HK-2 (cell line): ENCODE results near the gene PLCB4.

Experiments used
- DNase-seq: peaks from one replicate; pipeline ENCODE4 v3.0.0-alpha.2; 2018; ENCODE audit not compliant: unreplicated experiment

The PLCB4 gene

GRCh38 chr20:9496155-9496554, 427.3 kb downstream of the PLCB4 start:
- DNase-seq, result no peak

GRCh38 chr20:9498322-9498721, 429.4 kb downstream of the PLCB4 start:
- DNase-seq, result no peak

- no peak for DNase-seq
Observed at GRCh38 chr20:9499126-9499899, 430.4 kb downstream of the PLCB4 start.

GRCh38 chr20:9500121-9500520, 431.2 kb downstream of the PLCB4 start:
- no peak for DNase-seq

- DNase-seq, result no peak
Observed at GRCh38 chr20:9501473-9501872, 432.6 kb downstream of the PLCB4 start.

- no peak for DNase-seq
Observed at GRCh38 chr20:9503526-9504245, 434.8 kb downstream of the PLCB4 start.

- no peak for DNase-seq
Observed at GRCh38 chr20:9506280-9506821, 437.5 kb downstream of the PLCB4 start.

- DNase-seq, result no peak
Observed at GRCh38 chr20:9506964-9507369, 438.1 kb downstream of the PLCB4 start.

GRCh38 chr20:9507544-9508239, 438.8 kb downstream of the PLCB4 start:
- DNase-seq, result no peak

- no peak for DNase-seq
Observed at GRCh38 chr20:9508240-9508661, 439.4 kb downstream of the PLCB4 start.

- DNase-seq, result no peak
Observed at GRCh38 chr20:9508696-9509178, 439.9 kb downstream of the PLCB4 start.

- DNase-seq, result no peak
Observed at GRCh38 chr20:9509246-9509645, 440.4 kb downstream of the PLCB4 start.

- DNase-seq, result no peak
Observed at GRCh38 chr20:9510911-9511310, 442.0 kb downstream of the PLCB4 start.

- no peak for DNase-seq
Observed at GRCh38 chr20:9514072-9514460, 445.2 kb downstream of the PLCB4 start.

- DNase-seq, result no peak
Observed at GRCh38 chr20:9514461-9515213, 445.8 kb downstream of the PLCB4 start, which contains the start of gene LAMP5. LAMP5 (plus strand) TSS chr20:9514590; CDS start chr20:9514853, 263 bp downstream.

- DNase-seq, result no peak
Observed at GRCh38 chr20:9515214-9515585, 446.3 kb downstream of the PLCB4 start.

- no peak for DNase-seq
Observed at GRCh38 chr20:9515741-9516233, 446.9 kb downstream of the PLCB4 start.

- DNase-seq, result no peak
Observed at GRCh38 chr20:9516234-9516871, 447.5 kb downstream of the PLCB4 start.

- DNase-seq, result no peak
Observed at GRCh38 chr20:9517297-9518162, 448.6 kb downstream of the PLCB4 start.
